ENCODE measurements around the gene RETREG3.

DNA sequence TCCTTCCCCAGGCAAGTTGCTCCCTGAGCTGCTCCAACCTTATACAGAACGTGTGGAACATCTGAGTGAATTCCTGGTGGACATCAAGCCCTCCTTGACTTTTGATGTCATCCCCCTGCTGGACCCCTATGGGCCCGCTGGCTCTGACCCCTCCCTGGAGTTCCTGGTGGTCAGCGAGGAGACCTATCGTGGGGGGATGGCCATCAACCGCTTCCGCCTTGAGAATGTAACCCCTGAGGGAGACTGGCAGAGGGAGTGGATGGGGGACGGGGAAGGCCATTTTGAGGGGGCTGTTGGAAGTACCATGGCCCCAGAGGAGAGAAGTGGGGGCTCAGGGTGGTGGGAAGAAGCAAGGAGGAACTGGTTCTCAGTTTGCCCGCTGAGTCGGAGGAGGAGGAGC is 45.2 kb downstream of the RETREG3 start:
- TF ChIP-seq POLR2AphosphoS5 (IDR thresholded peaks at IDR 0.05; ENCODE audit: low read depth) (no peak), STAT1 (IDR thresholded peaks at IDR 0.05; ENCODE audit: unreplicated experiment) (no peak), EZH2 (IDR thresholded peaks at IDR 0.05; ENCODE audit: low read depth, unreplicated experiment) (no peak), EZH2phosphoT487 (IDR thresholded peaks at IDR 0.05; ENCODE audit: unreplicated experiment) (no peak), ZNF331 (CRISPR knock-in tag; IDR thresholded peaks at IDR 0.05; ENCODE audit: low read depth) (no peak), CREB1 (CRISPR knock-in tag; IDR thresholded peaks at IDR 0.05; ENCODE audit: low read depth) (no peak), NANOG (IDR thresholded peaks at IDR 0.05; ENCODE audit: borderline replicate concordance) (no peak)
- TF ChIP-seq, protein P1, sequence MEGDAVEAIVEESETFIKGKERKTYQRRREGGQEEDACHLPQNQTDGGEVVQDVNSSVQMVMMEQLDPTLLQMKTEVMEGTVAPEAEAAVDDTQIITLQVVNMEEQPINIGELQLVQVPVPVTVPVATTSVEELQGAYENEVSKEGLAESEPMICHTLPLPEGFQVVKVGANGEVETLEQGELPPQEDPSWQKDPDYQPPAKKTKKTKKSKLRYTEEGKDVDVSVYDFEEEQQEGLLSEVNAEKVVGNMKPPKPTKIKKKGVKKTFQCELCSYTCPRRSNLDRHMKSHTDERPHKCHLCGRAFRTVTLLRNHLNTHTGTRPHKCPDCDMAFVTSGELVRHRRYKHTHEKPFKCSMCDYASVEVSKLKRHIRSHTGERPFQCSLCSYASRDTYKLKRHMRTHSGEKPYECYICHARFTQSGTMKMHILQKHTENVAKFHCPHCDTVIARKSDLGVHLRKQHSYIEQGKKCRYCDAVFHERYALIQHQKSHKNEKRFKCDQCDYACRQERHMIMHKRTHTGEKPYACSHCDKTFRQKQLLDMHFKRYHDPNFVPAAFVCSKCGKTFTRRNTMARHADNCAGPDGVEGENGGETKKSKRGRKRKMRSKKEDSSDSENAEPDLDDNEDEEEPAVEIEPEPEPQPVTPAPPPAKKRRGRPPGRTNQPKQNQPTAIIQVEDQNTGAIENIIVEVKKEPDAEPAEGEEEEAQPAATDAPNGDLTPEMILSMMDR (conservative IDR thresholded peaks at IDR 0.05; ENCODE audit: low read depth in 2 of 2), result no peak
- TF ChIP-seq, protein P2, sequence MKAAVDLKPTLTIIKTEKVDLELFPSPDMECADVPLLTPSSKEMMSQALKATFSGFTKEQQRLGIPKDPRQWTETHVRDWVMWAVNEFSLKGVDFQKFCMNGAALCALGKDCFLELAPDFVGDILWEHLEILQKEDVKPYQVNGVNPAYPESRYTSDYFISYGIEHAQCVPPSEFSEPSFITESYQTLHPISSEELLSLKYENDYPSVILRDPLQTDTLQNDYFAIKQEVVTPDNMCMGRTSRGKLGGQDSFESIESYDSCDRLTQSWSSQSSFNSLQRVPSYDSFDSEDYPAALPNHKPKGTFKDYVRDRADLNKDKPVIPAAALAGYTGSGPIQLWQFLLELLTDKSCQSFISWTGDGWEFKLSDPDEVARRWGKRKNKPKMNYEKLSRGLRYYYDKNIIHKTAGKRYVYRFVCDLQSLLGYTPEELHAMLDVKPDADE (IDR thresholded peaks at IDR 0.05), result no peak
- TF ChIP-seq, protein P3, sequence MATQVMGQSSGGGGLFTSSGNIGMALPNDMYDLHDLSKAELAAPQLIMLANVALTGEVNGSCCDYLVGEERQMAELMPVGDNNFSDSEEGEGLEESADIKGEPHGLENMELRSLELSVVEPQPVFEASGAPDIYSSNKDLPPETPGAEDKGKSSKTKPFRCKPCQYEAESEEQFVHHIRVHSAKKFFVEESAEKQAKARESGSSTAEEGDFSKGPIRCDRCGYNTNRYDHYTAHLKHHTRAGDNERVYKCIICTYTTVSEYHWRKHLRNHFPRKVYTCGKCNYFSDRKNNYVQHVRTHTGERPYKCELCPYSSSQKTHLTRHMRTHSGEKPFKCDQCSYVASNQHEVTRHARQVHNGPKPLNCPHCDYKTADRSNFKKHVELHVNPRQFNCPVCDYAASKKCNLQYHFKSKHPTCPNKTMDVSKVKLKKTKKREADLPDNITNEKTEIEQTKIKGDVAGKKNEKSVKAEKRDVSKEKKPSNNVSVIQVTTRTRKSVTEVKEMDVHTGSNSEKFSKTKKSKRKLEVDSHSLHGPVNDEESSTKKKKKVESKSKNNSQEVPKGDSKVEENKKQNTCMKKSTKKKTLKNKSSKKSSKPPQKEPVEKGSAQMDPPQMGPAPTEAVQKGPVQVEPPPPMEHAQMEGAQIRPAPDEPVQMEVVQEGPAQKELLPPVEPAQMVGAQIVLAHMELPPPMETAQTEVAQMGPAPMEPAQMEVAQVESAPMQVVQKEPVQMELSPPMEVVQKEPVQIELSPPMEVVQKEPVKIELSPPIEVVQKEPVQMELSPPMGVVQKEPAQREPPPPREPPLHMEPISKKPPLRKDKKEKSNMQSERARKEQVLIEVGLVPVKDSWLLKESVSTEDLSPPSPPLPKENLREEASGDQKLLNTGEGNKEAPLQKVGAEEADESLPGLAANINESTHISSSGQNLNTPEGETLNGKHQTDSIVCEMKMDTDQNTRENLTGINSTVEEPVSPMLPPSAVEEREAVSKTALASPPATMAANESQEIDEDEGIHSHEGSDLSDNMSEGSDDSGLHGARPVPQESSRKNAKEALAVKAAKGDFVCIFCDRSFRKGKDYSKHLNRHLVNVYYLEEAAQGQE (IDR thresholded peaks at IDR 0.05; ENCODE audit: unreplicated experiment), result no peak
- TF ChIP-seq, protein P4, sequence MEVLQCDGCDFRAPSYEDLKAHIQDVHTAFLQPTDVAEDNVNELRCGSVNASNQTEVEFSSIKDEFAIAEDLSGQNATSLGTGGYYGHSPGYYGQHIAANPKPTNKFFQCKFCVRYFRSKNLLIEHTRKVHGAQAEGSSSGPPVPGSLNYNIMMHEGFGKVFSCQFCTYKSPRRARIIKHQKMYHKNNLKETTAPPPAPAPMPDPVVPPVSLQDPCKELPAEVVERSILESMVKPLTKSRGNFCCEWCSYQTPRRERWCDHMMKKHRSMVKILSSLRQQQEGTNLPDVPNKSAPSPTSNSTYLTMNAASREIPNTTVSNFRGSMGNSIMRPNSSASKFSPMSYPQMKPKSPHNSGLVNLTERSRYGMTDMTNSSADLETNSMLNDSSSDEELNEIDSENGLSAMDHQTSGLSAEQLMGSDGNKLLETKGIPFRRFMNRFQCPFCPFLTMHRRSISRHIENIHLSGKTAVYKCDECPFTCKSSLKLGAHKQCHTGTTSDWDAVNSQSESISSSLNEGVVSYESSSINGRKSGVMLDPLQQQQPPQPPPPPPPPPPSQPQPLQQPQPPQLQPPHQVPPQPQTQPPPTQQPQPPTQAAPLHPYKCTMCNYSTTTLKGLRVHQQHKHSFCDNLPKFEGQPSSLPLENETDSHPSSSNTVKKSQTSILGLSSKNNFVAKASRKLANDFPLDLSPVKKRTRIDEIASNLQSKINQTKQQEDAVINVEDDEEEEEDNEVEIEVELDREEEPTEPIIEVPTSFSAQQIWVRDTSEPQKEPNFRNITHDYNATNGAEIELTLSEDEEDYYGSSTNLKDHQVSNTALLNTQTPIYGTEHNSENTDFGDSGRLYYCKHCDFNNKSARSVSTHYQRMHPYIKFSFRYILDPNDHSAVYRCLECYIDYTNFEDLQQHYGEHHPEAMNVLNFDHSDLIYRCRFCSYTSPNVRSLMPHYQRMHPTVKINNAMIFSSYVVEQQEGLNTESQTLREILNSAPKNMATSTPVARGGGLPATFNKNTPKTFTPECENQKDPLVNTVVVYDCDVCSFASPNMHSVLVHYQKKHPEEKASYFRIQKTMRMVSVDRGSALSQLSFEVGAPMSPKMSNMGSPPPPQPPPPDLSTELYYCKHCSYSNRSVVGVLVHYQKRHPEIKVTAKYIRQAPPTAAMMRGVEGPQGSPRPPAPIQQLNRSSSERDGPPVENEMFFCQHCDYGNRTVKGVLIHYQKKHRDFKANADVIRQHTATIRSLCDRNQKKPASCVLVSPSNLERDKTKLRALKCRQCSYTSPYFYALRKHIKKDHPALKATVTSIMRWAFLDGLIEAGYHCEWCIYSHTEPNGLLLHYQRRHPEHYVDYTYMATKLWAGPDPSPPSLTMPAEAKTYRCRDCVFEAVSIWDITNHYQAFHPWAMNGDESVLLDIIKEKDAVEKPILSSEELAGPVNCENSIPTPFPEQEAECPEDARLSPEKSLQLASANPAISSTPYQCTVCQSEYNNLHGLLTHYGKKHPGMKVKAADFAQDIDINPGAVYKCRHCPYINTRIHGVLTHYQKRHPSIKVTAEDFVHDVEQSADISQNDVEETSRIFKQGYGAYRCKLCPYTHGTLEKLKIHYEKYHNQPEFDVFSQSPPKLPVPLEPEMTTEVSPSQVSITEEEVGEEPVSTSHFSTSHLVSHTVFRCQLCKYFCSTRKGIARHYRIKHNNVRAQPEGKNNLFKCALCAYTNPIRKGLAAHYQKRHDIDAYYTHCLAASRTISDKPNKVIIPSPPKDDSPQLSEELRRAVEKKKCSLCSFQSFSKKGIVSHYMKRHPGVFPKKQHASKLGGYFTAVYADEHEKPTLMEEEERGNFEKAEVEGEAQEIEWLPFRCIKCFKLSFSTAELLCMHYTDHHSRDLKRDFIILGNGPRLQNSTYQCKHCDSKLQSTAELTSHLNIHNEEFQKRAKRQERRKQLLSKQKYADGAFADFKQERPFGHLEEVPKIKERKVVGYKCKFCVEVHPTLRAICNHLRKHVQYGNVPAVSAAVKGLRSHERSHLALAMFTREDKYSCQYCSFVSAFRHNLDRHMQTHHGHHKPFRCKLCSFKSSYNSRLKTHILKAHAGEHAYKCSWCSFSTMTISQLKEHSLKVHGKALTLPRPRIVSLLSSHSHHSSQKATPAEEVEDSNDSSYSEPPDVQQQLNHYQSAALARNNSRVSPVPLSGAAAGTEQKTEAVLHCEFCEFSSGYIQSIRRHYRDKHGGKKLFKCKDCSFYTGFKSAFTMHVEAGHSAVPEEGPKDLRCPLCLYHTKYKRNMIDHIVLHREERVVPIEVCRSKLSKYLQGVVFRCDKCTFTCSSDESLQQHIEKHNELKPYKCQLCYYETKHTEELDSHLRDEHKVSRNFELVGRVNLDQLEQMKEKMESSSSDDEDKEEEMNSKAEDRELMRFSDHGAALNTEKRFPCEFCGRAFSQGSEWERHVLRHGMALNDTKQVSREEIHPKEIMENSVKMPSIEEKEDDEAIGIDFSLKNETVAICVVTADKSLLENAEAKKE (CRISPR knock-in tag; IDR thresholded peaks at IDR 0.05), result no peak
